WTC11 (cell line): ENCODE measurements around the gene NFX1. TPM values are rescaled to one million over a fixed set of nuclear protein-coding genes. Genes with fewer than 3 reads are reported as not detected.

ENCODE experiments used
- ATAC-seq: fragments of 200-7000 bp; cut with Tn5 transposase; 2 replicates; pipeline ENCODE4 v1.10.0; 2021; ENCODE audit warnings: mild to moderate bottlenecking, moderate library complexity
- CTCF ChIA-PET: fragments of 300-600 bp; sonication (Branson Sonifier 250); formaldehyde crosslinking; loops from one replicate; lab custom pipeline; 2021; ENCODE audit warnings: antibody characterized with exemption; lab: Charles Lee
- POLR2A ChIA-PET: fragments of 350-600 bp; sonication (Branson Sonifier 250); formaldehyde crosslinking; loops from one replicate; lab custom pipeline; 2021; ENCODE audit warnings: antibody characterized with exemption; lab: Charles Lee
- DNase-seq: peaks from one replicate; pipeline ENCODE4 v3.0.0; 2021; ENCODE audit warnings: low spot score
- H3K27ac Mint-ChIP-seq: 2 replicates; pipeline ENCODE4 v1.8.0; 2021; ENCODE audit warnings: mixed read lengths
- H3K27me3 Mint-ChIP-seq: 2 replicates; pipeline ENCODE4 v1.8.0; 2021; ENCODE audit warnings: low read depth, mild to moderate bottlenecking, moderate library complexity, mixed read lengths
- H3K36me3 Mint-ChIP-seq: 2 replicates; pipeline ENCODE4 v1.8.0; 2021; ENCODE audit warnings: mixed read lengths
- H3K4me1 Mint-ChIP-seq: 2 replicates; pipeline ENCODE4 v1.8.0; 2022; ENCODE audit warnings: mixed read lengths
- H3K4me3 Mint-ChIP-seq: 2 replicates; pipeline ENCODE4 v1.8.0; 2021; ENCODE audit warnings: mild to moderate bottlenecking, moderate library complexity, mixed read lengths
- H3K9me3 Mint-ChIP-seq: 2 replicates; pipeline ENCODE4 v1.8.0; 2021; ENCODE audit warnings: mixed read lengths
- ARID4B ChIP-seq: sonication (generic); formaldehyde crosslinking; IDR thresholded peaks from 2 replicates; pipeline ENCODE4 v1.8.0; 2023; ENCODE audit warnings: missing genetic modification reagents, mild to moderate bottlenecking, borderline replicate concordance
- ATF3 ChIP-seq: sonication (generic); formaldehyde crosslinking; conservative IDR thresholded peaks from 2 replicates; pipeline ENCODE4 v1.8.1; 2022; ENCODE audit warnings: mild to moderate bottlenecking, missing genetic modification reagents
- E2F1 ChIP-seq: sonication (generic); formaldehyde crosslinking; IDR thresholded peaks from 2 replicates; pipeline ENCODE4 v1.8.0; 2022; ENCODE audit warnings: mild to moderate bottlenecking, missing genetic modification reagents
- E2F4 ChIP-seq: sonication (generic); formaldehyde crosslinking; IDR thresholded peaks from 2 replicates; pipeline ENCODE4 v1.8.1; 2022; ENCODE audit warnings: low read depth, mild to moderate bottlenecking, moderate library complexity, missing genetic modification reagents, borderline replicate concordance
- FOXP1 ChIP-seq: sonication (generic); formaldehyde crosslinking; IDR thresholded peaks from 2 replicates; pipeline ENCODE4 v1.8.0; 2022; ENCODE audit warnings: missing genetic modification reagents, mild to moderate bottlenecking, moderate library complexity, borderline replicate concordance
- IRF1 ChIP-seq: sonication (generic); formaldehyde crosslinking; IDR thresholded peaks from 2 replicates; pipeline ENCODE4 v1.8.0; 2023; ENCODE audit warnings: missing genetic modification reagents
- JAZF1 ChIP-seq: fragments of 250-450 bp; sonication (Bioruptor Pico); IDR thresholded peaks from 2 replicates; pipeline ENCODE4 v1.9.0; 2021; ENCODE audit warnings: moderate library complexity, mild to moderate bottlenecking, inconsistent platforms
- KAT7 ChIP-seq: sonication (generic); formaldehyde crosslinking; IDR thresholded peaks from 2 replicates; pipeline ENCODE4 v1.8.1; 2023; ENCODE audit warnings: missing genetic modification reagents, mild to moderate bottlenecking, borderline replicate concordance
- NFE2L1 ChIP-seq: sonication (generic); formaldehyde crosslinking; IDR thresholded peaks from 2 replicates; pipeline ENCODE4 v1.8.1; 2023; ENCODE audit warnings: missing genetic modification reagents
- PRRX2 ChIP-seq: fragments of 250-450 bp; sonication (Bioruptor Pico); IDR thresholded peaks from 2 replicates; pipeline ENCODE4 v1.8.0; 2021; ENCODE audit warnings: mild to moderate bottlenecking
- RELA ChIP-seq: sonication (generic); formaldehyde crosslinking; IDR thresholded peaks from 2 replicates; pipeline ENCODE4 v1.8.1; 2022; ENCODE audit warnings: missing genetic modification reagents, mild to moderate bottlenecking, borderline replicate concordance
- STAT6 ChIP-seq: sonication (generic); formaldehyde crosslinking; conservative IDR thresholded peaks from 2 replicates; pipeline ENCODE4 v1.8.1; 2023; ENCODE audit warnings: mild to moderate bottlenecking, low read depth, missing genetic modification reagents, moderate library complexity
- TEAD1 ChIP-seq: sonication (generic); formaldehyde crosslinking; IDR thresholded peaks from 2 replicates; pipeline ENCODE4 v1.8.0; 2022; ENCODE audit warnings: mild to moderate bottlenecking, missing genetic modification reagents
- USF1 ChIP-seq: sonication (generic); formaldehyde crosslinking; IDR thresholded peaks from 2 replicates; pipeline ENCODE4 v1.8.0; 2022; ENCODE audit warnings: mild to moderate bottlenecking, missing genetic modification reagents
- ZMAT4 ChIP-seq: fragments of 250-450 bp; sonication (Bioruptor Pico); IDR thresholded peaks from 2 replicates; pipeline ENCODE4 v1.9.0; 2021; ENCODE audit warnings: mild to moderate bottlenecking
- ZNF232 ChIP-seq: sonication (generic); formaldehyde crosslinking; IDR thresholded peaks from 2 replicates; pipeline ENCODE4 v1.8.0; 2022; ENCODE audit warnings: mild to moderate bottlenecking, missing genetic modification reagents
- ZNF317 ChIP-seq: sonication (generic); formaldehyde crosslinking; IDR thresholded peaks from 2 replicates; pipeline ENCODE4 v1.8.1; 2023; ENCODE audit warnings: low read depth, mild to moderate bottlenecking, moderate library complexity, missing genetic modification reagents, borderline replicate concordance
- ZNF423 ChIP-seq: fragments of 250-450 bp; sonication (Bioruptor Pico); IDR thresholded peaks from 2 replicates; pipeline ENCODE4 v2.1.2; 2022; ENCODE audit warnings: mild to moderate bottlenecking, moderate library complexity
- ZNF532 ChIP-seq: fragments of 250-450 bp; sonication (Bioruptor Pico); IDR thresholded peaks from 2 replicates; pipeline ENCODE4 v1.9.0; 2021; ENCODE audit warnings: mild to moderate bottlenecking, borderline replicate concordance
- total RNA-seq: library from RNA; stranded (reverse); gene quantifications from 3 replicates; pipeline ENCODE4 v1.2.3, GENCODE V29; 2021

NFX1 gene
- total RNA-seq, 1 experiment from 2014 or later = 30.9 TPM

- no peaks in the 10 kb centered on the region for H3K27me3 Mint-ChIP-seq
- H3K4me1 Mint-ChIP-seq = no peaks in the 10 kb centered on the region
- TF ChIP-seq ZMAT4 (CRISPR knock-in tag) (no peak), JAZF1 (CRISPR knock-in tag) (no peak), IRF1 (CRISPR knock-in tag) (no peak), PRRX2 (no peak), TEAD1 (CRISPR knock-in tag) (no peak), RELA (CRISPR knock-in tag) (no peak), ZNF317 (no peak)
- TF ChIP-seq, all 79 proteins: peak for 0
- H3K4me3 Mint-ChIP-seq = no peak overlapping the region
- ATAC-seq (no peak), DNase-seq (no peak)
- no peak overlapping the region for H3K27ac Mint-ChIP-seq
- ChIA-PET POLR2A (no interaction called here), CTCF (no interaction called here)
- H3K36me3 Mint-ChIP-seq = peaks cover 51% of the 10 kb centered on the region
- no peaks in the 10 kb centered on the region for H3K9me3 Mint-ChIP-seq
These were observed 12.8 kb upstream of the NFX1 start for GRCh38 chr9:33277484-33277883.

GRCh38 chr9:33285502-33285901 is 4.8 kb upstream of the NFX1 start:
- ATAC-seq = no peak
- Mint-ChIP-seq H3K4me1 (no peaks in the 10 kb centered on the region; the same call in 1 of the 2 replicates), H3K9me3 (no peaks in the 10 kb centered on the region), H3K27ac (no peak overlapping the region), H3K4me3 (no peak overlapping the region), H3K27me3 (no peaks in the 10 kb centered on the region), H3K36me3 (peaks cover 3% of the 10 kb centered on the region; the same call in 1 of the 2 replicates)
- CTCF ChIA-PET = interaction anchor here (0.7 to 2.7 kb wide), 3 partner anchors 167 to 205 kb away, joined by 3 to 16 read pairs (median 3); no protein-coding TSS in a partner anchor
- POLR2A ChIA-PET = no interaction called here
- DNase-seq = no peak
- TF ChIP-seq FOXP1 (CRISPR knock-in tag) (no peak), E2F1 (CRISPR knock-in tag) (no peak), ZNF423 (no peak), NFE2L1 (no peak), ATF3 (CRISPR knock-in tag) (no peak), E2F4 (CRISPR knock-in tag) (no peak), KAT7 (CRISPR knock-in tag) (no peak), USF1 (no peak), STAT6 (CRISPR knock-in tag) (no peak), ZNF232 (CRISPR knock-in tag) (no peak), ZNF532 (CRISPR knock-in tag) (no peak), ARID4B (CRISPR knock-in tag) (no peak)
